Mononuclear cell (primary cell): ENCODE results near the gene TMOD3. TPM values are rescaled to one million over a fixed set of nuclear protein-coding genes. Genes with fewer than 3 reads are reported as not detected.
"Not testable (repeated sequence)": the region's sequence is repeated elsewhere in the genome, so short reads cannot be mapped to it uniquely, and the experiment has no call there.

Experiments
- H3K27me3 ChIP-seq: 2 replicates; pipeline ENCODE4 v1.6.0; 2011; ENCODE audit warnings: low read length, control low read depth; ENCODE audit not compliant: insufficient read depth
- H3K4me1 ChIP-seq: 2 replicates; pipeline ENCODE4 v1.5.1; 2011; ENCODE audit warnings: mild to moderate bottlenecking, low read length, control low read depth; ENCODE audit not compliant: insufficient read depth
- H3K4me3 ChIP-seq: 2 replicates; pipeline ENCODE4 v1.5.1; 2011; ENCODE audit warnings: mild to moderate bottlenecking, low read length, moderate library complexity
- H3K9me3 ChIP-seq: 2 replicates; pipeline ENCODE4 v1.5.1; 2011; ENCODE audit warnings: low read depth, mild to moderate bottlenecking, control low read depth, low read length
- total RNA-seq: library from RNA; depleted of rRNA; stranded (reverse); fragments of >200 nt; gene quantifications from one replicate; pipeline ENCODE4 v1.2.3, GENCODE V29; 2012

The TMOD3 gene
- total RNA-seq, 1 donor, result 43.0 TPM

DNA sequence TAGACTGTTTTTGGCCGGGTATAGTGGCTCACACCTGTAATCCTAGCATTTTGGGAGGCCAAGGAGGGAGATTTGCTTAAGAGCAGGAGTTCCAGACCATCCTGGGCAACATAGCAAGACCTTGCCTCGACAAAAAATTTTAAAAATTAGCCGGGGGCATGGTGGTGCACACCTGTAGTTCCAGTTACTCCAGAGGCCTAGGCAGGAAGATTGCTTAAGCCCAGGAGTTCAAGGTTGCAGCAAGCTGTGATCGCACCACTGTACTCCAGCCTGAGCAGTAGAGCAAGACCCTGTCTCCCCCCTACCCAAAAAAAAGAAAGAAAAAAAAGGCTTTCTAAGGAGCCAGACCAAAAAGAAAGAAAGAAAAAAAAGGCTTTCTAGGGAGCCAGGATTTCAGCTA is 36.7 kb downstream of the TMOD3 start:
- H3K4me1 ChIP-seq, result peaks cover 18% of the 10 kb centered on the region
- no peak overlapping the region for H3K4me3 ChIP-seq
- H3K9me3 ChIP-seq, result no peaks in the 10 kb centered on the region
- no peaks in the 10 kb centered on the region for H3K27me3 ChIP-seq

GRCh38 chr15:51866751-51867150 is 37.3 kb downstream of the TMOD3 start:
- Histone ChIP-seq H3K27me3 (no peaks in the 10 kb centered on the region), H3K9me3 (no peaks in the 10 kb centered on the region), H3K4me1 (peaks cover 12% of the 10 kb centered on the region), H3K4me3 (no peak overlapping the region)

GRCh38 chr15:51869060-51869421 is 39.6 kb downstream of the TMOD3 start:
- no peaks in the 10 kb centered on the region for H3K9me3 ChIP-seq
- peaks cover 8% of the 10 kb centered on the region for H3K4me1 ChIP-seq
- no peaks in the 10 kb centered on the region for H3K27me3 ChIP-seq
- no peak overlapping the region for H3K4me3 ChIP-seq

- no peaks in the 10 kb centered on the region for H3K4me1 ChIP-seq
- no peak overlapping the region for H3K4me3 ChIP-seq
- no peaks in the 10 kb centered on the region for H3K27me3 ChIP-seq
- no peaks in the 10 kb centered on the region for H3K9me3 ChIP-seq
Observed at GRCh38 chr15:51870774-51871173, 41.3 kb downstream of the TMOD3 start.

- no peaks in the 10 kb centered on the region for H3K27me3 ChIP-seq
- H3K4me1 ChIP-seq, result peaks cover 3% of the 10 kb centered on the region
- no peak overlapping the region for H3K4me3 ChIP-seq
- H3K9me3 ChIP-seq, result no peaks in the 10 kb centered on the region
Observed at GRCh38 chr15:51874751-51875644, 45.5 kb downstream of the TMOD3 start.

DNA sequence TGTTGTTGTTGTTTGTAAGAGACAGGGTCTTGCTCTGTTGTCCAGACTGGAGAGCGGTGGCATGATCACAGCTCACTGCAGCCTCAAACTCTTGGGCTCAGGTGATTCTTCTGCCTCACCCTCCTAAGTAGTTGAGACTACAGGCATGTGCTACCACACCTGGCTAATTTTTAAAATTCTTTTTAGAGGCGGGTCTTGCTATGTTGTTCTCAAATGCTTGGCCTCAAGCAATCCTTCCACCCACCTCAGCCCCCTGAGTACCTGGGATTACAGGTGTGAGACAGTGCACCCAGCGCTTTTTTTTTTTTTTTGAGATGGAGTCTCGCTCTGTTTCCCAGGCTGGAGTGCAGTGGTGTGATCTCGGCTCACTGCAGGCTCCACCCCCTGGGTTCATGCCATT is 46.7 kb downstream of the TMOD3 start:
- Histone ChIP-seq H3K4me1 (peaks cover 3% of the 10 kb centered on the region), H3K4me3 (no peak overlapping the region), H3K9me3 (no peaks in the 10 kb centered on the region), H3K27me3 (no peaks in the 10 kb centered on the region)

DNA sequence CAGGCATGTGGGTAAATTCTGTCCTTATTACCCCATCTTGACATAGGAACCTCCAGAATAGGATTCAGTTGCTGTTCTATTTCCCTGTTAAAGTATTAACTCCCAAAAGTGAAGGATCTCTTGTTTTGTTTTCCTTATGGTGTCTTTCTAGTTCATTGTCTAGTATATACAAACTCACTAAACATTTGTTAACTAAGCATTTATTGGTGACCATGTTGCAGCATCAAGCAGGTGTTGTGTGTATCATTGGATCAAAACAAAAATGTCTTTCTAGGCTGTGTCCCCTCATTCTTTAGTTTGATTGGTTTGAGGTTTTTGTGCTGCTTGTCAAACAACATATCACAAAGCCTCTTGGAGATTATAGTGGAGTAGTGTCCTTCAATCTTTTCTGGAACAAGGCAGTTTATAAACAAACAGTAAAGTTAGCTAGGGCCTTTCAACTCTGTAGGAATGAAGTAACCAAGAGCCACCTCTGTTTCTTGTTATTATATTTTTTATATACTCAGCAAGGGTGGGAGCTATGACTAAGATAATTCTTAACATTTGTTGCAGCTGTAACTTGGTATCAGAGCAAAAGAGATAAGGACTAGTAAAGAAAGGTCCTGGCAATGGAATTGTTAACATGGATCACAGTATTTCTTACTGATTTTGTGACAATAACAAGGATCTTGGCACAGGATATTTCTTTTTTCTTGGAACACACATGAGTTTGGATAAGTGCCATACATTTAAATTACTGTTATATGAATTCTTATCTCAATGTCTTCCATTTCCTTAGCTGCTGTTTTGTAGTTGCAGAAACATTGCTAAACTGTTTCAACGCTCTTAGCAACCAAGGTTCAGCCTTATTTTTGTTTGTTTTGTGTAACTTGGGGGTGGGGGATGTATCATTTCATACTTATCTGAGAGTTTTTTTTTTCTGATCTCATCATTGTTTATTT is 49.3 kb downstream of the TMOD3 start:
- H3K4me1 ChIP-seq, result peaks cover 3% of the 10 kb centered on the region
- no peak overlapping the region for H3K4me3 ChIP-seq
- no peaks in the 10 kb centered on the region for H3K27me3 ChIP-seq
- no peaks in the 10 kb centered on the region for H3K9me3 ChIP-seq

DNA sequence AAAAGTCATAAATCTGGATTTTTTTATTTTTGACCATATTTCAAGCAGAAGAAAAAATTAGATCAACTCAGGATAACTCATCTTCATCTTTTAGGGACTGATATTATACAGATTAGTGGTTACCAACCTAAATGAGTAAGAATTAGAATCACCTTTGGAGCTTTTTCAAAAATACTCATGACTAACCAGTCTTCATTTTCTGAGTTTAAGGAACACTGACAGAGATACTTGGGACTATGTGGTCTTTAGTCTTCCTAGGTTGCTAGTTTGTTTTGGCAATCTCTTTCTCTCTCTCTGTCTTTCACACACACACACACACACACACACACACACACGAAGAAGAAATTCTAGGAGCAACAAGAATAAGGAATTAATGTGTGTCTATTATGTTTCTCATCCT is 50.1 kb downstream of the TMOD3 start:
- Histone ChIP-seq H3K4me1 (peaks cover 3% of the 10 kb centered on the region), H3K4me3 (no peak overlapping the region), H3K9me3 (no peaks in the 10 kb centered on the region), H3K27me3 (no peaks in the 10 kb centered on the region)

DNA sequence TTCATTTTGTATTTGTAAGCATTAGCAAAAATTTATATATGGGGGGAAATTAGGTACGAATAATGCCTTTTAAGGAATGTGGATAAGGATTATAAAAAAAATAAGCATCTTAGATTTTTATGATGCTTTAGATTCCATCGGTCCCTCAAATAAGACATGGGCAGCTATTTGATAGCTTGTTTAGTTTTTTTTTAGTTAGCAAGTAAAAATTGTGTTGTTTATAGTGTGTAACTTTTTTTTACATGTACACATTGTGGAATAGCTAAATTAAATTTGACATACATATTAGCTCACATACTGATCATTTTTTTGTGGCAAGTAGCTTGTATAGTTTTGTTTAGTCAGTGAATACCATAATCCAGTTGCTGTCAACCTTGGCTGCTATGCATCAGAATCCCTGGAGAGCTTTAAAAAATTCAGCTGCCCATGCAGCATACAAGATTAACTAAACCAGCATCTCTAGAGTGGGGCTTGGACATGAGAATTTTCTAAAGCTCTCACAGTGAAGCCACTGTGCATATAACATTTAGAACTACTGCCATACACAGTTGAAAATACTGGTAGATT is 53.9 kb downstream of the TMOD3 start:
- Histone ChIP-seq H3K4me1 (no peaks in the 10 kb centered on the region), H3K27me3 (no peaks in the 10 kb centered on the region), H3K9me3 (no peaks in the 10 kb centered on the region), H3K4me3 (no peak overlapping the region)

DNA sequence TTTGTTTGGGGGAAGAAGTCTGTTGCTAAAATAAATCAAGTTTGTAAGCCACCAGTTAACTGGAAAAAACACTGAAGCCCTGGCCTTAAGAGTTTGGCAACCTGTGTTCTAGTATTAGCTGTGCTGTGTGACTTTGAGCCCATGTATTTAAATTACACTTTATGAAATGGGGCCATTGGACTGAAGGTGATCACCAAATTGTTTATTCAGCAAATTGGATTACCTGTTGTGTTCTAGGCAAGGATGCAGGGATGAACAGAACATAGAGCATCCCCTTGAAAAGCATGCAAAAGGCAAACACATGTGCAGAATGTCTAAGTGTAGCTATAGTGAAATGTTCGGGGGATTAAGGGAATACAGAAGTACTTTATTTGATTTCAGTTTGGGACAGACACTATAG is 54.6 kb downstream of the TMOD3 start:
- Histone ChIP-seq H3K9me3 (no peaks in the 10 kb centered on the region), H3K27me3 (no peaks in the 10 kb centered on the region), H3K4me3 (no peak overlapping the region), H3K4me1 (no peaks in the 10 kb centered on the region)

GRCh38 chr15:51884517-51885236 is 55.2 kb downstream of the TMOD3 start:
- Histone ChIP-seq H3K4me3 (no peak overlapping the region), H3K9me3 (no peaks in the 10 kb centered on the region), H3K27me3 (no peaks in the 10 kb centered on the region), H3K4me1 (no peaks in the 10 kb centered on the region)

DNA sequence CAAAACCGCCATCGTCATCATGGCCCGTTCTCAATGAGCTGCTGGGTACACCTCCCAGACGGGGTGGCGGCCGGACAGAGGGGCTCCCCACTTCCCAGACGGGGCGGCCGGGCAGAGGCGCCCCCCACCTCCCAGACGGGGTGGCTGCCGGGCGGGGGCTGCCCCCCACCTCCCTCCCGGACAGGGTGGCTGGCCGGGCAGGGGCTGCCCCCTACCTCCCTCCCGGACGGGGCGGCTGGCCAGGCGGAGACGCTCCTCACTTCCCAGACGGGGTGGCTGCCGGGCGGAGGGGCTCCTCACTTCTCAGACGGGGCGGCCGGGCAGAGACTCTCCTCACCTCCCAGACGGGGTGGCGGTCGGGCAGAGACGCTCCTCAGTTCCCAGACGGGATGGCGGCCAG is 56.3 kb downstream of the TMOD3 start:
- H3K27me3 ChIP-seq, H3K4me1 ChIP-seq, H3K9me3 ChIP-seq, H3K4me3 ChIP-seq: not testable (repeated sequence)

DNA sequence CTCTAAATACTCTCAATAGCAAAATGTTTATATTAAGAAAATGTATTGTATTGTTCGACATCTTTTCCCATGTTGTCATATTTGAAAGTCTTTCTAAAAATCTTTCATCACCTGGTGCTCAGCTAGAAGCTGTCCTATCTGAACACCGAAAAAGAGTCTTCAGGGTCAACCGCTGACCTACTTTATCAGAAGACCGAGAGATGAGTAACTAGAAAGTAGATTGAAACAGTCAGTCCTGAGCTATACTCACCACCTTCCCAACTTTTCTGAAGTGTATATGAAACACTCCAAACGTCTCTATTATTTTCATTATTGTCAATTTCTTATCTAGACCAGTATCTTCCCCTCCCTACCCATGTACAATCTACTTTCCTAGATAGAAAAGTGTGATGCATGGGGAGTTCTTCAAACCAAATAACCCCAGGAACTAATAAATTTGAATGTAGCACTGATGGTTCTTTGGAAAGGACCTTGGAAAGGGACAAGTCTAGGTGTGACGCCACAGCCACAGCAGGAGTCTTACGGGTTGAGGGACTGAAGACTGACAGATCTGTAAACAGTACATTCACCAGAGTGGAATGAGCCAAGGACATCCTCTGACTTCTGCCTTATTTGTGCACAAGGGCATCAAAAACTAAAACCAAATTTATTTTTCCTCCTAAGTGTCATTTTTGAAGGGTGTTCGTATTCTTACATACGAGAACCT is 58.6 kb downstream of the TMOD3 start:
- H3K4me1 ChIP-seq, result no peaks in the 10 kb centered on the region
- no peaks in the 10 kb centered on the region for H3K9me3 ChIP-seq
- no peak overlapping the region for H3K4me3 ChIP-seq
- H3K27me3 ChIP-seq, result no peaks in the 10 kb centered on the region

DNA sequence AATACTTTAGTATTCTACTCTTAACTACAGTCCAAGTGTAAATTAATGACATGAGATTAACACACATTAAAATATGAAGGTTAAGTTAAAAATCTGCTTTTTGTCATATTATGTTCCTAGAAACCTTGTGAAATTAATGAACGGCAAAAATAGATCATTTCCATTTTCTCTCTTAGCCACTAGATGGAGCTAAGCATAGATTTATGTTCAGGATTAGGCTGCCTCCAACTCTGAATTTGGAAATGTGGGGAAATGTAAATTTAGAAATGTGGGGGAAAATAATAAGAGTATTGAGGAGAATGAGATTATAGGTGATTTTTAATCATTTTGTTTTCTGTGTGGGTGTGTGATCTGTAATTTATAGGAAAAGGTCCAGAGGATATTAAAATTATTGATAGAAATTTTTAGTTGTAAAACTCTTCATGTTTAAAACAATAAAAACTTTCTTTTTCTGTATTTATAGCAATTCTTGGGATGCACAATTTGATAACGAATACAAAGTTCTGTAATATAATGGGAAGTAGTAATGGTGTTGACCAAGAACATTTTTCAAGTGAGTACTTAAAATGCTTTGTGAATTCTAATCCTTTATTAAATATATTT is 59.2 kb downstream of the TMOD3 start:
- H3K9me3 ChIP-seq, result no peaks in the 10 kb centered on the region
- no peaks in the 10 kb centered on the region for H3K4me1 ChIP-seq
- H3K27me3 ChIP-seq, result no peaks in the 10 kb centered on the region
- H3K4me3 ChIP-seq, result no peak overlapping the region
